Epithelial cell of proximal tubule (primary cell): Measurements from ENCODE around the gene UBQLN3. TPM values are rescaled to one million over a fixed set of nuclear protein-coding genes. Genes with fewer than 3 reads are reported as not detected.

Experiments
- DNase-seq: peaks from one replicate; pipeline ENCODE4 v3.0.0-alpha.2; 2011; ENCODE audit warnings: low read depth
- H3K4me3 ChIP-seq: 2 replicates; pipeline ENCODE4 v1.5.1; 2011; ENCODE audit warnings: low read depth, mild to moderate bottlenecking, low read length
- total RNA-seq: library from RNA; depleted of rRNA; stranded (reverse); fragments of >200 nt; gene quantifications from 2 replicates; pipeline ENCODE4 v1.2.3, GENCODE V29; 2015
- TF ChIP-seq, protein P1 (sequence below): conservative IDR thresholded peaks from 2 replicates; pipeline ENCODE4 v1.5.1; 2012; ENCODE audit warnings: low read depth, mild to moderate bottlenecking, low read length

UBQLN3 gene
- not detected in 2 replicates for total RNA-seq

DNA sequence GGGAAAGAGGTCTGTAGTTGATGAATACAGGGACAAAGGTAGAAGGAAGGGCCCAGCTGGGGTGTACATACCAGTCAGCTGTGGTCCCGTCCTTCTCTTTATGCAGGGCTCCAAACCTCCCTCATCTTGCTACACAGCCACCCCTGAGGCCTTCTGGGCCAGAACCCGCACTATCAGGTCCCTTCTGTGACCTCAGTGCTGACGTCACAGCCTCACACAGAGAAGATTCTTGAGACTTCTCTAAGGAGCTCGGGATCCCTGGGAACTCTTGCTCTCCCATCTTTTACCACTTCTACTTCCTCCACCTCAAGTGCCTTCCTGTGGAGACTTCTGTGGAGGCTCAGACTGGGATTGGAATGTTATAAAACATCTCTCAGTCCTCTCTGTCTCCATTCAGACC is at the start of gene UBQLN3:
Gene UBQLN3 (minus strand): TSS at position 155 of the 400 bp plus-strand sequence. CDS start 399 bp downstream, outside the sequence.
- DNase-seq = no peak

DNA sequence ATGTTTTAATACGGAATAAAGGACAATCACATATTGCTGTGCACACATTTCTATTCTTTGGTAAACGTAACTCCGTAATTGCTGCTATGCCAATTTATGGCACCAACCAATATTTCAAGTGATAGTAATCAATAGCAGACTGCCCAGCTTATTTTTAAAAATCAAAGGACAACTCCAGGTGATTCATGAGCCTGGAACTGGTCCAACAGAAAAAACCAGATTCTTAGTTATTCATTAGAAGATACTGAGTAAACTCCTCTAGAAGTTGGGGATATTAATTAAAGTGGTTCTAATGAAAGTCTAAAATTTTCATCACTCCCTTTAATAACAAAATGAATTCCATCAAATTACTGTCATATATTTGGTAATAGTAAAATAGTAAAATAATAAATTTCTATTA is 48.0 kb upstream of the UBQLN3 start:
- DNase-seq = no peak
- TF ChIP-seq, protein P1, sequence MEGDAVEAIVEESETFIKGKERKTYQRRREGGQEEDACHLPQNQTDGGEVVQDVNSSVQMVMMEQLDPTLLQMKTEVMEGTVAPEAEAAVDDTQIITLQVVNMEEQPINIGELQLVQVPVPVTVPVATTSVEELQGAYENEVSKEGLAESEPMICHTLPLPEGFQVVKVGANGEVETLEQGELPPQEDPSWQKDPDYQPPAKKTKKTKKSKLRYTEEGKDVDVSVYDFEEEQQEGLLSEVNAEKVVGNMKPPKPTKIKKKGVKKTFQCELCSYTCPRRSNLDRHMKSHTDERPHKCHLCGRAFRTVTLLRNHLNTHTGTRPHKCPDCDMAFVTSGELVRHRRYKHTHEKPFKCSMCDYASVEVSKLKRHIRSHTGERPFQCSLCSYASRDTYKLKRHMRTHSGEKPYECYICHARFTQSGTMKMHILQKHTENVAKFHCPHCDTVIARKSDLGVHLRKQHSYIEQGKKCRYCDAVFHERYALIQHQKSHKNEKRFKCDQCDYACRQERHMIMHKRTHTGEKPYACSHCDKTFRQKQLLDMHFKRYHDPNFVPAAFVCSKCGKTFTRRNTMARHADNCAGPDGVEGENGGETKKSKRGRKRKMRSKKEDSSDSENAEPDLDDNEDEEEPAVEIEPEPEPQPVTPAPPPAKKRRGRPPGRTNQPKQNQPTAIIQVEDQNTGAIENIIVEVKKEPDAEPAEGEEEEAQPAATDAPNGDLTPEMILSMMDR = no peak
- H3K4me3 ChIP-seq = no peak overlapping the region

More for the DNA sequence above, at the start of gene UBQLN3:
- TF ChIP-seq, protein P1 = no peak
- no peak within 1 kb of the TSS for H3K4me3 ChIP-seq

GRCh38 chr11:5556596-5557188 is 46.9 kb upstream of the UBQLN3 start:
- no peak overlapping the region for H3K4me3 ChIP-seq
- no peak for DNase-seq
- TF ChIP-seq, protein P1 = no peak

DNA sequence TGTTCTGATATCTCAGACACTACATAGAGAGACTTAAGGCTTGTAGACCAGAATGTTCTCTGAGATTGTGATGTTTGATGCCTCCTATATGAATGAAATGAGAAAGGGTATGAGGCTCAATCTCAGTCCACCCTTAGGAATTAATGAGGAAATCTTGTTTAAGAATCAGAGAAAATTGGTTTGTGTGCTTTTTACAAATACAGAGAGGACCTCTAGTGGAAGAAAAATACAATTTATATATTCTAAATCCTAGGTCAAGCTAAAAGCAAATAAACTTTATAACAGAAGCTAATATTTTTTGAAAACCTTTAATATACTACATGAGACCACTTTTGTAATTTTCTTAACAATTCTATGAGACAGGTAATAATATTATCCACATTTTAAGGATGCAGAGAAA is 43.6 kb upstream of the UBQLN3 start:
- no peak overlapping the region for H3K4me3 ChIP-seq
- TF ChIP-seq, protein P1 = peak; percentile 36
- no peak for DNase-seq

GRCh38 chr11:5550440-5551095 is 40.8 kb upstream of the UBQLN3 start:
- H3K4me3 ChIP-seq = no peak overlapping the region
- TF ChIP-seq, protein P1 = no peak
- DNase-seq = peak; percentile 41

GRCh38 chr11:5548440-5548839 is 38.7 kb upstream of the UBQLN3 start, which contains the start of gene OR52H1:
OR52H1 (minus strand) TSS chr11:5548540; CDS start chr11:5545505, 3,035 bp downstream.
- TF ChIP-seq, protein P1 = no peak
- DNase-seq = no peak
- no peak within 1 kb of the TSS for H3K4me3 ChIP-seq
